Loucy (cell line): ENCODE results near the gene CYP46A1.

Experiments used
- H2AFZ ChIP-seq: fragments of 200-600 bp; sonication (generic); 2 replicates; pipeline ENCODE4 v1.6.0; 2016; ENCODE audit warnings: antibody characterized with exemption, mild to moderate bottlenecking, low read length, moderate library complexity
- H3F3A ChIP-seq: fragments of 200-600 bp; 2 replicates; pipeline ENCODE4 v1.6.0; 2016; ENCODE audit warnings: antibody characterized with exemption, low read depth, mild to moderate bottlenecking
- H3K27me3 ChIP-seq: fragments of 200-600 bp; sonication (generic); 2 replicates; pipeline ENCODE4 v1.6.1; 2014; ENCODE audit warnings: low read length, mild to moderate bottlenecking; ENCODE audit not compliant: insufficient read depth, poor library complexity, severe bottlenecking
- H3K36me3 ChIP-seq: fragments of 200-600 bp; sonication (generic); 2 replicates; pipeline ENCODE4 v1.6.1; 2016; ENCODE audit warnings: low read length; ENCODE audit not compliant: insufficient read depth
- H3K4me1 ChIP-seq: fragments of 200-600 bp; sonication (generic); 2 replicates; pipeline ENCODE4 v1.5.1; 2014; ENCODE audit warnings: low read length, mild to moderate bottlenecking; ENCODE audit not compliant: insufficient read depth, poor library complexity, severe bottlenecking
- H3K4me2 ChIP-seq: fragments of 200-600 bp; sonication (generic); 2 replicates; pipeline ENCODE4 v1.6.0; 2014; ENCODE audit warnings: antibody characterized with exemption, low read length, low read depth, mild to moderate bottlenecking; ENCODE audit not compliant: poor library complexity, severe bottlenecking
- H3K4me3 ChIP-seq: fragments of 200-600 bp; sonication (generic); 2 replicates; pipeline ENCODE4 v1.5.1; 2014; ENCODE audit warnings: low read length, mild to moderate bottlenecking, mixed read lengths; ENCODE audit not compliant: poor library complexity, severe bottlenecking
- H3K79me2 ChIP-seq: fragments of 200-600 bp; sonication (generic); 2 replicates; pipeline ENCODE4 v1.6.1; 2014; ENCODE audit warnings: low read length; ENCODE audit not compliant: insufficient read depth
- H3K9ac ChIP-seq: fragments of 200-600 bp; sonication (generic); 2 replicates; pipeline ENCODE4 v1.6.0; 2014; ENCODE audit warnings: mild to moderate bottlenecking, low read depth, low read length, moderate library complexity; ENCODE audit not compliant: poor library complexity, severe bottlenecking
- H3K9me2 ChIP-seq: fragments of 200-600 bp; sonication (generic); replicated peaks from 2 replicates; pipeline ENCODE4 v1.6.1; 2016; ENCODE audit warnings: low read depth, low read length, mixed read lengths
- H3K9me3 ChIP-seq: fragments of 200-600 bp; sonication (generic); 2 replicates; pipeline ENCODE4 v1.6.1; 2014; ENCODE audit warnings: mild to moderate bottlenecking, antibody characterized with exemption, low read length, low read depth; ENCODE audit not compliant: insufficient read depth
- H4K20me1 ChIP-seq: fragments of 200-600 bp; sonication (generic); 2 replicates; pipeline ENCODE4 v1.6.0; 2014; ENCODE audit warnings: antibody characterized with exemption, low read length, mild to moderate bottlenecking; ENCODE audit not compliant: insufficient read depth, poor library complexity, severe bottlenecking
- EZH2phosphoT487 ChIP-seq: fragments of 200-600 bp; IDR thresholded peaks from 2 replicates; pipeline ENCODE4 v1.6.1; 2018; ENCODE audit warnings: antibody characterized with exemption, mild to moderate bottlenecking, moderate library complexity, borderline replicate concordance
- TF ChIP-seq, protein P1 (sequence below): fragments of 200-600 bp; sonication (generic); conservative IDR thresholded peaks from 2 replicates; pipeline ENCODE4 v1.5.1; 2014; ENCODE audit warnings: mild to moderate bottlenecking, antibody characterized with exemption, low read length

Gene CYP46A1

DNA sequence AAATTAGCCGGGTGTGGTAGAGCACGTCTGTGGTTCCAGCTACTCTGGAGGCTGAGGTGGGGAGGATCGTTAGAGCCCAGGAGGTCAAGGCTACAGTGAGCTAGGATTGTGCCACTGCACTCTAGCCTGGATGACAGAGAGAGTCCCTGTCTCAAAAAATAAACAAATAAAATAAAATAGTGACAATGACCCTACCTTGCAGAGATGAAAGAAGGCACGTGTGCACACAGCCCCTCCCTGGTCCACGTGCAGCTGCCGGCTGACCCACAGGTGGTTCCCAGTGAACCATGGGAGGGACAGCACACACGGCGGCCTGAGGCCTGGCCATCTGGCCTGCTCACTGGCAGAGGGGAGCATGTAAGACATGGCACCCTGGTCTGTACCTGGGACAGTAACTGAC lies 34.5 kb upstream of the CYP46A1 start:
- Histone ChIP-seq H3K9me2 (no peaks in the 10 kb centered on the region), H3K9me3 (no peaks in the 10 kb centered on the region), H3K79me2 (no peaks in the 10 kb centered on the region), H4K20me1 (no peaks in the 10 kb centered on the region), H3K27me3 (no peaks in the 10 kb centered on the region), H3F3A (no peaks in the 10 kb centered on the region), H3K36me3 (no peaks in the 10 kb centered on the region), H3K4me2 (no peak overlapping the region), H3K4me1 (no peaks in the 10 kb centered on the region), H2AFZ (no peak overlapping the region), H3K4me3 (no peak overlapping the region), H3K9ac (no peak overlapping the region)
- no peak for TF ChIP-seq EZH2phosphoT487
- TF ChIP-seq, protein P1, sequence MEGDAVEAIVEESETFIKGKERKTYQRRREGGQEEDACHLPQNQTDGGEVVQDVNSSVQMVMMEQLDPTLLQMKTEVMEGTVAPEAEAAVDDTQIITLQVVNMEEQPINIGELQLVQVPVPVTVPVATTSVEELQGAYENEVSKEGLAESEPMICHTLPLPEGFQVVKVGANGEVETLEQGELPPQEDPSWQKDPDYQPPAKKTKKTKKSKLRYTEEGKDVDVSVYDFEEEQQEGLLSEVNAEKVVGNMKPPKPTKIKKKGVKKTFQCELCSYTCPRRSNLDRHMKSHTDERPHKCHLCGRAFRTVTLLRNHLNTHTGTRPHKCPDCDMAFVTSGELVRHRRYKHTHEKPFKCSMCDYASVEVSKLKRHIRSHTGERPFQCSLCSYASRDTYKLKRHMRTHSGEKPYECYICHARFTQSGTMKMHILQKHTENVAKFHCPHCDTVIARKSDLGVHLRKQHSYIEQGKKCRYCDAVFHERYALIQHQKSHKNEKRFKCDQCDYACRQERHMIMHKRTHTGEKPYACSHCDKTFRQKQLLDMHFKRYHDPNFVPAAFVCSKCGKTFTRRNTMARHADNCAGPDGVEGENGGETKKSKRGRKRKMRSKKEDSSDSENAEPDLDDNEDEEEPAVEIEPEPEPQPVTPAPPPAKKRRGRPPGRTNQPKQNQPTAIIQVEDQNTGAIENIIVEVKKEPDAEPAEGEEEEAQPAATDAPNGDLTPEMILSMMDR = no peak

DNA sequence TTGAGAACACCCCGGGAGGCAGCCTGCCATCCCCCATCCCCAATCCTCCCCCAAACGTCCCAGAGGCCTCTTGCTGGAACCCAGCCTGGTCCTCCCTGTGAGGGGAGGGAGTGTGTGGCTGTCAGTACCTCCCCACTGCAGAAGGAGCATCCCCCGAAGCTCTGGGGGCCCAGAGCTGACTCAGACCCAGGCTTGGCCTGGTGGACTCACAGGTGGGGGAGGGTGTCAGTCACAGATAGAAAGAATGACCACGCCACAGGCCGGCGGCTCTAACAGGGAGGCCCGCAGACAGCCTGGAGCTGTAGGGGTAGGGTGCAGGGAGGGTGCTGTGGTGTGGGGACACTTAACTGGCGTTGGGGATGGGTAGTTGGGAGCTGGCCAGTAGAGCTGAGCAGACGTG lies 33.9 kb upstream of the CYP46A1 start:
- TF ChIP-seq, protein P1 = no peak
- TF ChIP-seq EZH2phosphoT487 = no peak
- H4K20me1 ChIP-seq = no peaks in the 10 kb centered on the region

DNA sequence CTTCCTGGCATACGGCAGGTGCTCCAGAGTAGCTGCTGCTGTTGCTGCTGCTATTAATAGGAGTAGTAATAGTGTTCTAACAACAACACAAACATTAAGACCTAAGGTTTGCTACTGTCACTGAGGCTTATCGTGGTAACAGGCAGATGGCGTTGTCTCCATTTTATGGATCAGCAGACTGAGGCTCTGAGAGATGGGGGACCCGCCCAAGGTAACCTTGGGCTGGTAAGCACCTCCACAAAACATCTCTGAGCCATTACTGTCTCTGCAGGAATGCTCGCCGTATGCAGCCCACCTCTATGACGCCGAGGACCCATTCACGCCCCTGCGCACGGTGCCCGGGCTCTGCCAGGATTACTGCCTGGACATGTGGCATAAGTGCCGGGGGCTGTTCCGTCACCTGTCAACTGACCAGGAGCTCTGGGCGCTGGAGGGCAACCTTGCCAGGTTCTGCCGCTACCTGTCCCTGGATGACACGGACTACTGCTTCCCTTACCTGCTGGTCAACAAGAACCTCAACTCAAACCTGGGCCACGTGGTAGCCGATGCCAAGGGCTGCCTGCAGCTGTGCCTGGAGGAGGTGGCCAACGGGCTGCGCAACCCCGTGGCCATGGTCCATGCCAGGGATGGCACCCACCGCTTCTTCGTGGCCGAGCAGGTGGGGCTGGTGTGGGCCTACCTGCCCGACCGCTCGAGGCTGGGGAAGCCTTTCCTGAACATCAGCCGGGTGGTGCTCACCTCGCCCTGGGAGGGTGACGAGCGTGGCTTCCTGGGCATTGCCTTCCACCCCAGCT lies 31.9 kb upstream of the CYP46A1 start:
- TF ChIP-seq, protein P1 = no peak
- TF ChIP-seq EZH2phosphoT487 = no peak
- no peaks in the 10 kb centered on the region for H3K4me1 ChIP-seq
- H3K9me3 ChIP-seq = no peaks in the 10 kb centered on the region
- no peak overlapping the region for H3K4me3 ChIP-seq
- H3K9ac ChIP-seq = no peak overlapping the region
- H4K20me1 ChIP-seq = no peaks in the 10 kb centered on the region
- no peaks in the 10 kb centered on the region for H3F3A ChIP-seq
- H3K9me2 ChIP-seq = no peaks in the 10 kb centered on the region
- no peak overlapping the region for H3K4me2 ChIP-seq
- H3K79me2 ChIP-seq = no peaks in the 10 kb centered on the region
- H2AFZ ChIP-seq = no peak overlapping the region
- no peaks in the 10 kb centered on the region for H3K27me3 ChIP-seq
- H3K36me3 ChIP-seq = no peaks in the 10 kb centered on the region

More for the DNA sequence above, 33.9 kb upstream of the CYP46A1 start:
- H3F3A ChIP-seq = no peaks in the 10 kb centered on the region
- H2AFZ ChIP-seq = no peak overlapping the region
- no peaks in the 10 kb centered on the region for H3K9me3 ChIP-seq
- H3K36me3 ChIP-seq = no peaks in the 10 kb centered on the region
- no peak overlapping the region for H3K4me2 ChIP-seq
- no peak overlapping the region for H3K9ac ChIP-seq
- H3K4me3 ChIP-seq = no peak overlapping the region
- H3K4me1 ChIP-seq = no peaks in the 10 kb centered on the region
- no peaks in the 10 kb centered on the region for H3K9me2 ChIP-seq
- H3K27me3 ChIP-seq = no peaks in the 10 kb centered on the region
- no peaks in the 10 kb centered on the region for H3K79me2 ChIP-seq
